ENCODE measurements around the gene LPP. TPM values are rescaled to one million over a fixed set of nuclear protein-coding genes. Genes with fewer than 3 reads are reported as not detected.

LPP gene
- total and polyA plus RNA-seq, 2 donors from 2014 or later, result 6.7 to 233 TPM

GRCh38 chr3:188343894-188344293, 189.9 kb downstream of the LPP start:
- Histone ChIP-seq H3K36me3 (ENCODE audit: control insufficient read depth in 2 of 3, insufficient read depth in 3 of 3, low read length in 3 of 3) (no peaks in the 10 kb centered on the region), H3K4me1 (ENCODE audit: control insufficient read depth in 2 of 3, insufficient read depth in 2 of 3, low read depth in 1 of 3, low read length in 3 of 3) (peaks cover 3 to 9% (median 3%) of the 10 kb centered on the region in 3 donors), H3K27ac (ENCODE audit: low read depth in 2 of 2, low read length in 2 of 2) (no peak overlapping the region), H3K4me3 (ENCODE audit: low read length in 3 of 3) (no peak overlapping the region), H3K27me3 (ENCODE audit: control insufficient read depth, insufficient read depth, low read length) (no peaks in the 10 kb centered on the region), H3K9me3 (ENCODE audit: control insufficient read depth in 2 of 3, insufficient read depth in 1 of 3, low read length in 3 of 3) (no peaks in the 10 kb centered on the region), H3K9ac (ENCODE audit: low read length in 3 of 3) (no peak overlapping the region)
- no peak for TF ChIP-seq CTCF (IDR thresholded peaks at IDR 0.05; ENCODE audit: borderline replicate concordance, extremely low read depth, insufficient read depth)
- no peak for DNase-seq
- FAIRE-seq, result no peak
- intact Hi-C loops (cut with DNase I), result no loop called here

GRCh38 chr3:188345223-188345622, 191.3 kb downstream of the LPP start:
- TF ChIP-seq CTCF (IDR thresholded peaks at IDR 0.05; ENCODE audit: borderline replicate concordance, extremely low read depth, insufficient read depth), result no peak
- H3K27ac ChIP-seq (ENCODE audit: low read depth in 2 of 2, low read length in 2 of 2), result peak overlapping the region in 1 of 2 donors; percentile 34
- H3K9ac ChIP-seq (ENCODE audit: low read length in 3 of 3), result no peak overlapping the region

GRCh38 chr3:188348435-188349244, 194.7 kb downstream of the LPP start:
- peak in 3 of 5 donors; percentile 13 to 90 (median 58) for DNase-seq
- intact Hi-C loops (cut with DNase I), result no loop called here
- Histone ChIP-seq H3K4me1 (ENCODE audit: control insufficient read depth in 2 of 3, insufficient read depth in 2 of 3, low read depth in 1 of 3, low read length in 3 of 3) (peaks cover 3 to 18% (median 18%) of the 10 kb centered on the region in 3 donors), H3K9ac (ENCODE audit: low read length in 3 of 3) (no peak overlapping the region), H3K4me3 (ENCODE audit: low read length in 3 of 3) (no peak overlapping the region), H3K27me3 (ENCODE audit: control insufficient read depth, insufficient read depth, low read length) (no peaks in the 10 kb centered on the region), H3K9me3 (ENCODE audit: control insufficient read depth in 2 of 3, insufficient read depth in 1 of 3, low read length in 3 of 3) (no peaks in the 10 kb centered on the region), H3K27ac (ENCODE audit: low read depth in 2 of 2, low read length in 2 of 2) (peak overlapping the region; percentile 1 to 66), H3K36me3 (ENCODE audit: control insufficient read depth in 2 of 3, insufficient read depth in 3 of 3, low read length in 3 of 3) (no peaks in the 10 kb centered on the region)
- TF ChIP-seq CTCF (IDR thresholded peaks at IDR 0.05; ENCODE audit: borderline replicate concordance, extremely low read depth, insufficient read depth), result no peak
- peak; percentile 79 for FAIRE-seq

More at GRCh38 chr3:188345223-188345622, 191.3 kb downstream of the LPP start:
- DNase-seq (peak in 3 of 5 donors; percentile 15 to 74 (median 54)), FAIRE-seq (no peak)
- no peaks in the 10 kb centered on the region for H3K36me3 ChIP-seq (ENCODE audit: control insufficient read depth in 2 of 3, insufficient read depth in 3 of 3, low read length in 3 of 3)
- no peak overlapping the region for H3K4me3 ChIP-seq (ENCODE audit: low read length in 3 of 3)
- intact Hi-C loops (cut with DNase I), result no loop called here
- no peaks in the 10 kb centered on the region for H3K27me3 ChIP-seq (ENCODE audit: control insufficient read depth, insufficient read depth, low read length)
- H3K9me3 ChIP-seq (ENCODE audit: control insufficient read depth in 2 of 3, insufficient read depth in 1 of 3, low read length in 3 of 3), result no peaks in the 10 kb centered on the region
- peaks cover 3 to 18% (median 12%) of the 10 kb centered on the region in 3 donors for H3K4me1 ChIP-seq (ENCODE audit: control insufficient read depth in 2 of 3, insufficient read depth in 2 of 3, low read depth in 1 of 3, low read length in 3 of 3)

Measured in kidney (tissue), 14 donors.